ENCODE data around the gene FBXL14.
A peak's percentile ranks its signal among the peaks of the same experiment; 100 is the strongest.

Gene FBXL14

DNA sequence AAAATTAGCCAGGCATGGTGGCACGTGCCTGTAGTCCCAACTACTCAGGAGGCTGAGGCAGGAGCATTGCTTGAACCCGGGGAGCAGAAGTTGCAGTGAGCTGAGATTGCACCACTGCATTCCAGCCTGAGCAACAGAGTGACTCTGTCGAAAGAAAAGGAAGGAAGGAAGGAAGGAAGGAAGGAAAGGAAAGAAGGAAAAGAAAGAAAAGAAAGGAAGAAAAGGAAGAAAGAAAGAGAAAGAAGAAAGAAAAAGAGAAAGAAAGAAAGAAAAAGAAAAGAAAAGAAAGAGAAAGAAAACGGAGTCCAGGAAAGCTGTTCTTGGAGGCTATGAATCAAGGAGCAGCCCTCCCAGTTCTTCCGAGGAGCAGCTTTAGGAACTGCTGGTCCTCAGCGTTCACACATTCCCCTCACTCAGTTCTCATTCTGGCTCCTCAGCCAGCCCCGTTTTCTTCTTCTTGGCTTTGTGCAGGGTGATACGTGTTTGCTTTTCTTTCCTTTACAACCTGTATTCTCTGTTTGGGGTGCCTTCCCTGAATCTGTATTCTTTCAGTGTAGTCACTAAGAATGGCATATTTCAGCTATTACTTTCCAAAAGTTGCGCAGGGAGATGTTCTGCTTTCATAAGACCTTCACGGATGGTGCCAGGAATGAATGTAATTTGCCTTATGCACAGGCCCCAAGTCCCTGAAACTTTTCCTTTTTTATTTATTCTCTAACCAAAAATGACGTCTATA is 12.2 kb downstream of the FBXL14 start:
- H3K36me3 ChIP-seq (ENCODE audit: control insufficient read depth, insufficient read depth, low read length) = no peaks in the 10 kb centered on the region
- no peak overlapping the region for H3K4me3 ChIP-seq (ENCODE audit: low read depth, low read length)
- no peak overlapping the region for H3K9ac ChIP-seq

DNA sequence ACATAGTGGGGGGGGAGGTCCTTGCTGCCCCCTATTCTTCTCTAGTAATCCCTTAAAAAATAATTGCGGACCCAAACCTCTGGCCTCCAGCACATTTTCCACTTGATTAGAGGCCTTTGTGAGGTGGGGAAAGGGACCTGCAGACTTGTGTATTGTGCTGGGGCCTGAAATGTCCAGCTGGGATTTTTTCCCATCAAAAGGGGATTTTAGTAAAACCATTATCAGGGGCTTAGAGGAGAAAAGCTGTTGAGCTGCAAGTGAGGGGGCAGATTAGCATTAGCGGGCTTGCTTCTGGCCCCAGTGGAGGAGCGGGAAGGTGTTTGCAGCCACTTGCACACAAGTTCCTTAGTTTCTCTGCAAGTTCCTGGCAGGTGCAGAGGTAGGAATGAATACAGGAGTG is 13.9 kb downstream of the FBXL14 start:
- no peaks in the 10 kb centered on the region for H3K36me3 ChIP-seq (ENCODE audit: control insufficient read depth, insufficient read depth, low read length)
- H3K9ac ChIP-seq = no peak overlapping the region
- peaks cover 16% of the 10 kb centered on the region for H3K4me1 ChIP-seq
- H3K27me3 ChIP-seq (ENCODE audit: control insufficient read depth, insufficient read depth, low read length) = no peaks in the 10 kb centered on the region
- peaks cover 18% of the 10 kb centered on the region for H3K79me2 ChIP-seq
- no peak overlapping the region for H3K27ac ChIP-seq
- no peaks in the 10 kb centered on the region for H3K9me3 ChIP-seq (ENCODE audit: control insufficient read depth, low read length)
- no peak overlapping the region for H3K4me2 ChIP-seq (ENCODE audit: low read length)
- TF ChIP-seq, protein P1, sequence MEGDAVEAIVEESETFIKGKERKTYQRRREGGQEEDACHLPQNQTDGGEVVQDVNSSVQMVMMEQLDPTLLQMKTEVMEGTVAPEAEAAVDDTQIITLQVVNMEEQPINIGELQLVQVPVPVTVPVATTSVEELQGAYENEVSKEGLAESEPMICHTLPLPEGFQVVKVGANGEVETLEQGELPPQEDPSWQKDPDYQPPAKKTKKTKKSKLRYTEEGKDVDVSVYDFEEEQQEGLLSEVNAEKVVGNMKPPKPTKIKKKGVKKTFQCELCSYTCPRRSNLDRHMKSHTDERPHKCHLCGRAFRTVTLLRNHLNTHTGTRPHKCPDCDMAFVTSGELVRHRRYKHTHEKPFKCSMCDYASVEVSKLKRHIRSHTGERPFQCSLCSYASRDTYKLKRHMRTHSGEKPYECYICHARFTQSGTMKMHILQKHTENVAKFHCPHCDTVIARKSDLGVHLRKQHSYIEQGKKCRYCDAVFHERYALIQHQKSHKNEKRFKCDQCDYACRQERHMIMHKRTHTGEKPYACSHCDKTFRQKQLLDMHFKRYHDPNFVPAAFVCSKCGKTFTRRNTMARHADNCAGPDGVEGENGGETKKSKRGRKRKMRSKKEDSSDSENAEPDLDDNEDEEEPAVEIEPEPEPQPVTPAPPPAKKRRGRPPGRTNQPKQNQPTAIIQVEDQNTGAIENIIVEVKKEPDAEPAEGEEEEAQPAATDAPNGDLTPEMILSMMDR (IDR thresholded peaks at IDR 0.05) = no peak
- no peak overlapping the region for H2AFZ ChIP-seq
- no peak overlapping the region for H3K4me3 ChIP-seq (ENCODE audit: low read depth, low read length)

More for the DNA sequence above, 12.2 kb downstream of the FBXL14 start:
- TF ChIP-seq, protein P1 (IDR thresholded peaks at IDR 0.05) = no peak
- no peak overlapping the region for H3K4me2 ChIP-seq (ENCODE audit: low read length)
- no peaks in the 10 kb centered on the region for H3K27me3 ChIP-seq (ENCODE audit: control insufficient read depth, insufficient read depth, low read length)
- no peaks in the 10 kb centered on the region for H3K9me3 ChIP-seq (ENCODE audit: control insufficient read depth, low read length)
- no peak overlapping the region for H3K27ac ChIP-seq
- H3K79me2 ChIP-seq = peaks cover 15% of the 10 kb centered on the region
- no peak overlapping the region for H2AFZ ChIP-seq
- H3K4me1 ChIP-seq = peaks cover under 1% of the 10 kb centered on the region

DNA sequence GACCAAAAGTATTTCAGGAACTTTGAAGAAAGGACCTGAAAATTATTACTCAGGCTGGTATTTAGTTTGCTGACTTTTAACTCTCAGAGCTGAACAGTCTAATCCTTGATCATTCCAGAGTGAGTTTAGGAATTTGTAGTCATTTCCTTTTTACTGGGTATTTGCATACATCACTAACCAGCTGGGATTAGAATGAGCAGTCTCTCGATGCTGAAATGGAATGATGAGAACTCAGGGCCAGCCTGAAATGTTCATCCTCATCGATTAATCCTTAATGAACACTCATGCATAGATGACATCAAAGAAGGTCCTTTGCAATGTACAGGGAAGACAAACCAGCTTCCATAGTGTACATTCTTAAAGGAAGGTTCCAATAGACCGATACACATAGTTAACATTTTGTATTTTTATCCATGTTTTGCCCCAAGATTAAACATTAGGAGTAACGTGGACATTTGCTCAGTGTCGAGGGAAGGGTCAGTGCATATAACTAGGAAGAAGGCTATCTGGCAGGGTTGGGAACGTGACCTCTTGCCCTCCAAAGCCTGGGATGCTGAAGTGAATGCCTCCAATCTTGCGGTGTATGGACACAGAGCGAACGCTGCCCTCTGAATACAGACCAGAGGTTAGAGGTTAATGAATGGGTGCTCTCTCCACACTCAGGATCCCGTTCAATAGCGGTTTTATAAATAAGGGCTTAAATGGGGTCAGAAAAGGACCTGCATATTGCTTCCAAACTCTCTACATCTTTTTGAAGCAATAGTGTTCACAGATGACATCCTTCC is 14.5 kb downstream of the FBXL14 start:
- Histone ChIP-seq H3K4me1 (peaks cover 20% of the 10 kb centered on the region), H3K9me3 (ENCODE audit: control insufficient read depth, low read length) (no peaks in the 10 kb centered on the region), H3K4me2 (ENCODE audit: low read length) (no peak overlapping the region), H3K27me3 (ENCODE audit: control insufficient read depth, insufficient read depth, low read length) (no peaks in the 10 kb centered on the region), H3K79me2 (peaks cover 18% of the 10 kb centered on the region), H3K4me3 (ENCODE audit: low read depth, low read length) (no peak overlapping the region), H3K9ac (no peak overlapping the region), H3K27ac (no peak overlapping the region), H2AFZ (no peak overlapping the region), H3K36me3 (ENCODE audit: control insufficient read depth, insufficient read depth, low read length) (no peaks in the 10 kb centered on the region)
- TF ChIP-seq, protein P1 (IDR thresholded peaks at IDR 0.05) = no peak

DNA sequence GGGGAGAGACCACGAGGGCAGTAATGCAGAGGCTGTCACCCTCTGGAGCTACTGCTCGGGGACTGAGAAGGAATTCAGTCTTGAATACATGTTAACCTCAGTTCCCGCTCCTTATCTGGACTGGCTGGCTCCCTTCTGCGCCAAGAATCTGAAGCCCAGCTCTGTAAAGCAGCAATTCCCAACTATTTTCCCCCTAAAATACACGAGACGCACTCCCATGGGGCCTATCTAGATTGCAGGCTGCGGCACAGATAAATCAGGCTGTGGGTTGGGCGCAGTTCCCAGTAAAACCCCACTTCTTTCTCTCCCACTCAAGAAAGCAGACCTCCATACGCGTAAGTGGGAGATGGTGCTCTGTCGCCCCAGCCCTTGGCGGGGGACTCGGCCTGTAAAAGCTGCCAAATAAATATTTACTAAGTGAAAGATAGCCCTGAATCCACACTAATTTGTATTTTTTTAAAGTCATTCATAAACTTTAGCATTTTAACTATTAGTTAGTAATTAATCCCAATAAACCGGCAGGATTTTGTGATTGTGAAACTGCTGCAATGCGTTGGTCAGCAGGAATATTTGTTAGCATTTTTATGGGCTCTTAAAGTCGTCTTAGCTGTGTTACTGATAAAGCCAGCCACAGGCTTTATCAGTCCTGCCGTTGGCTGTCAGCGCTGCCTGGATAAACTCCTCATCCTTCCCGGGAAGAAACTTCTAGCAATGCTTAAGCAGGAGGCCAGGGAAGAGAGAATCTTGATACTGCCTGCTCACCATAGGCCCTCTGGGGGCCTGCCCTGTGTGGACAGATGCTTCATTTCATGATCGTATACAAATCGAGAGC is 17.8 kb downstream of the FBXL14 start:
- Histone ChIP-seq H3K27me3 (ENCODE audit: control insufficient read depth, insufficient read depth, low read length) (no peaks in the 10 kb centered on the region), H2AFZ (peak overlapping the region; percentile 67), H3K4me1 (peaks cover 20% of the 10 kb centered on the region), H3K9ac (no peak overlapping the region), H3K36me3 (ENCODE audit: control insufficient read depth, insufficient read depth, low read length) (no peaks in the 10 kb centered on the region), H3K79me2 (peaks cover 16% of the 10 kb centered on the region), H3K9me3 (ENCODE audit: control insufficient read depth, low read length) (no peaks in the 10 kb centered on the region), H3K4me3 (ENCODE audit: low read depth, low read length) (no peak overlapping the region), H3K27ac (peak overlapping the region; percentile 15), H3K4me2 (ENCODE audit: low read length) (no peak overlapping the region)
- TF ChIP-seq, protein P1 (IDR thresholded peaks at IDR 0.05) = no peak

Measured in parathyroid adenoma (tissue), 2 donors.